HG02852 (cell line): ENCODE results near the gene RASGRP1.
A peak's percentile ranks its signal among the peaks of the same experiment; 100 is the strongest.

Experiments
- ATAC-seq: cut with Tn5 transposase; IDR thresholded peaks from one replicate; pipeline ENCODE4 v1.9.1; 2021; ENCODE audit warnings: mild to moderate bottlenecking, moderate library complexity; ENCODE audit not compliant: unreplicated experiment

The RASGRP1 gene

DNA sequence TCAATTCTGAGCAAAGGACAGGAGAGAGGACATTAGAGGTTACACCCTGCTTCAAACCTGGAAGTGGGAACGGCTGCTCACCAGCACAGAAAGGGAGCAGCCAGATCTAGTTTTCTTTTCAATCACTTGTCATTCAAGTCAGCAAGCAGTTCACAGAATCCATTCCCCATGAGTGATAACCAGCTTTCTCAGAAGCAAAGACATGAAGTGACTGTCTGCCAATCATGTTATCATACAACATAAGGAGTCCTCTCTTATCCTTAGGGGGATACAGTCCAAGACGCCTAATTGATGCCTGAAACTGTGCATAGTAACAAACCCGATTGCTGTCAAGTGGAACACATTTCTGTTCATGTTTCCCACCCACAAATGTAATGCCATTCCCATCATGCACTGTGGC, 56.0 kb downstream of the RASGRP1 start:
- peak; percentile 72 for ATAC-seq

- no peak for ATAC-seq
Observed at GRCh38 chr15:38507570-38507969, 57.0 kb downstream of the RASGRP1 start.

GRCh38 chr15:38506997-38507396, 57.6 kb downstream of the RASGRP1 start:
- no peak for ATAC-seq

GRCh38 chr15:38504680-38505467, 59.7 kb downstream of the RASGRP1 start:
- no peak for ATAC-seq

DNA sequence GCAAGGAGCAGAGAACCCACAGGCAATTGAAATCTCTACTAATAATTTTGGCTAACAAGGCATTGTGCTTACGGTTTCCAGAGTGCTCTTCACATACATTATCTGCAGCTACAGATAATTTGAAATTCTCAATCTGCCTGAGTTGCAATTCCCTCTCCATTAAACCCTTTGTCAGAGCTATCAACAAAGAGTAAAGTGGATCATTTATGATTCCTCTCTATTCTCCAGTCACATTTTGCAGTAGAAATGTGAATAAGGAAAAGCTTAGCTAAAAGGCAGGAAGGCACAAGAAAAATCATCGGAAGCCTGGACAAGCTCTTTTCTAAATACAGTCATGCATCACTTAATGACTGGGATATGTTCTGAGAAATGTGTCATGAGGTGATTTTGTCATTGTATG, 61.1 kb downstream of the RASGRP1 start:
- no peak for ATAC-seq

- no peak for ATAC-seq
Observed at GRCh38 chr15:38499651-38500050, 65.0 kb downstream of the RASGRP1 start.

DNA sequence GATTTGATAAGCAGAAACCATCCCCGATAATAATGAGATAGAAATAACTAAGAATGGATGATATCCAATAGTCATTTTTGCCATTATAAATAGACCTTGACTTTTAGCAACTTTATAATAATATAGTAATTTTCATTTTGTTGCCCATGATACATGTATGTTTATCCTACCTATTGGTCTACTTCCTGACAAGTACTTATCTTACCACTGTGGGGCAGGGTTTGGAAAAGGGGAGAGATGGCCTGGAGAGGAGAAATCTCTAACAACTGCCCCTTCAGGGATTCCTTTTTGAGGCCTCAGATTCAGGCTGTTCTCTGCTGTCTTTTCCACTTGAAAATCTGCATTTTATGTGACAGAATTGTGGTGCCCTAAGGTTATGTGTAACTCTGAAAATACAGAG, 68.5 kb downstream of the RASGRP1 start:
- ATAC-seq, result no peak

DNA sequence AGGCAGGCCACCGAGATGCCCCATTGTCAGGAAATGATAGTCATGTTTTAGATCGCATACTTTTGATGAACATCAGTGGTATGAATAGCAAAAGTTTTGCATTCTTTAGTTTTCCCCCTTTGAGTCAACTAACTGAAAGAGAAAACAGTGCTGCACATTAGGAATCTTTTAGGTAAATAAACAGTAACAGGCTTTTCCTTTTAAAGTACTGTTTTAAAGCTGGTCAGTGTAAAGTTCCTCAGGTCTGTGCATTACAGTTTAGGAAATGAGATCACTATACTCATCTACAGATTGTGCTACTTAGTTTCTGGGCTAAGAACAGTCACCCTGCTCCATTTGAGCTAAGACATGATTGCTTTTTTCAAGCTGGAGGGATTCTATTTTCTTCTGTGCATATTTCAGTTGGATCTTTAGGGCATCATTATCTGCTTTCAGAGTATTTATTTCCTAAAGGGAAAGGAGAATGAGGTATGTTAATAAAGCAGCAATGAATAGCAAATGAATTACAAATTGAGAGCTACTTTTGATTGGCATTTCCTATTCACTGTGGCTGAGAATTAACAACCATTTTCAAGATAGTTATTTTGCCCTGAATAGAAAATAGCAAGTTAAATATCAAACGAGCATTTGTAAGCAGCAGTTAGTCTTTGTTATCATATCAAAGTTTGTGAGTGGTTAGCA, 74.2 kb downstream of the RASGRP1 start:
- no peak for ATAC-seq

- no peak for ATAC-seq
Observed at GRCh38 chr15:38487378-38487777, 77.2 kb downstream of the RASGRP1 start.

DNA sequence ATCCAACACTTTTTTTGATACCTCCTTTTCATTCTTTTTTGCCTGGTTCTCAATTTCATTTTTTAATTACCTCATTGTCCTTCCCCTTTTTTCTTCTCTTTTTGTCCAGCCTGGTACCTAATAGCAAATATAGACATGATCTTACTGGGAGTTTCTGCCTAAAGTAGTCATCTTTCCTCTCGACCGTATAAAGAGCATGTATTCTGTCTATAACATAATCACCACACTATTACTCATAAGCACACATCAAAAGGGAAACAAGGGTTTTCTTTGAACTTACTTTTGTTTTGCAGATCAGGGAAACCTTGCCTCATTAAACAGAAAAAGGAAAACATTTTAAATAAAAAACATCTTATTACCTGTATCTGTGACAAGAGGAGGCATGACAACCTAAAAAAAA, 77.7 kb downstream of the RASGRP1 start:
- no peak for ATAC-seq

GRCh38 chr15:38482572-38482971, 82.0 kb downstream of the RASGRP1 start:
- ATAC-seq, result no peak

GRCh38 chr15:38481761-38482160, 82.9 kb downstream of the RASGRP1 start:
- ATAC-seq, result no peak

DNA sequence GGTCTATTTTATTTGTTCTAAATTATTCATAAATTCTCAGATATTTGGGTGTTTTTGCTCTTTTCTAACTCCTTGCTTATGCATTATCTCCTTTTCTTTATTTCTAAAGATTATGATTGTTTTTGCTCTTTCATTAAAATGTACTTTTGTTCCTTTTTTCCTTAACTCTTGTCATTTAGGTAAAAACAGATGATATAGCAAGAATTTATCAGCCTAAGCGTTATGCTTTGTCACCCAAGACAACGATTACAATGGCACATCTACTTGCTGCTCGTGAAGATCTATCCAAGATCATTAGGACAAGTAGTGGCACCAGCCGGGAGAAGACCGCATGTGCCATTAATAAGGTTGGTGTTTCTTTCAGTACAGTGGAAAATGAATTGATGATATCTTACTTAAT, 83.5 kb downstream of the RASGRP1 start:
- no peak for ATAC-seq

DNA sequence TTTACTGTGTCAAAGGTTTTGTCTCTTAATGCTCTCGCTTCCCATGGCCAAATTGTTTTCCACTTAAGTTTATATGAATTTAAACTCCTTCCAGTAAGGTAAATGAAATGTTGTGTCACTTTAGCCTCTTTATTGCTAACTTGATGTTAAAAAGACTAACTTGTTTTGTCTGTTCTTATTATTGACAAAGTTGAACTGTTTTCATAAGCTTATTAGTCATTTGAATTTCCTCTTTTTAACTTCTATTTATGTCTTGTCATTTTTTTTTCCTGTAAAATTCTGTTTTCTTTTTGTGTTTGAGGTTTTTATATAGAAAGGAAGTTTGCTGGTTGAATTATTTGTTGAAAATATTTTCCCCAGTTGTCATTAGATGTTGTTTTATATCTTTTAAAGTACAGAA, 84.9 kb downstream of the RASGRP1 start:
- no peak for ATAC-seq

GRCh38 chr15:38479266-38479665, 85.3 kb downstream of the RASGRP1 start:
- no peak for ATAC-seq

GRCh38 chr15:38477637-38478036, 87.0 kb downstream of the RASGRP1 start:
- ATAC-seq, result no peak

DNA sequence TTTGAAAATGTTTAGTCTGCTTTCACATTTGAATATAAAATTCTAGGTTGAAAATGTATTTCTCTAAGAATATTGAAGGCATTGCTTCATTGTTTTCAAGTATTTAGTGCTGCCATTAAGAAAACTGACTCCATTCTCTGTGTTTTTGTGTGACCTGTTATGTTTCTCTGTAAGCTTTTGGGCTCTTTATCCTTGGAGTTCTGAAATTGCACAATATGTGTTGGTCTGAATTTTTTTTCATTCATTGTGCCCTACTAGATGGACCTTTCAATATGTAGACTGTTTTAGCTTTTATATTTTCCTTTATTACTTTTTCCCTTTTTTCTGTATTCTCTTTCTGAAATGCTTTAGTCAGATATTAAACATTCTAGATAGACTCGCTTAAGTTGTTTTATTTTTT, 88.5 kb downstream of the RASGRP1 start:
- ATAC-seq, result no peak

GRCh38 chr15:38475361-38475760, 89.3 kb downstream of the RASGRP1 start:
- no peak for ATAC-seq

DNA sequence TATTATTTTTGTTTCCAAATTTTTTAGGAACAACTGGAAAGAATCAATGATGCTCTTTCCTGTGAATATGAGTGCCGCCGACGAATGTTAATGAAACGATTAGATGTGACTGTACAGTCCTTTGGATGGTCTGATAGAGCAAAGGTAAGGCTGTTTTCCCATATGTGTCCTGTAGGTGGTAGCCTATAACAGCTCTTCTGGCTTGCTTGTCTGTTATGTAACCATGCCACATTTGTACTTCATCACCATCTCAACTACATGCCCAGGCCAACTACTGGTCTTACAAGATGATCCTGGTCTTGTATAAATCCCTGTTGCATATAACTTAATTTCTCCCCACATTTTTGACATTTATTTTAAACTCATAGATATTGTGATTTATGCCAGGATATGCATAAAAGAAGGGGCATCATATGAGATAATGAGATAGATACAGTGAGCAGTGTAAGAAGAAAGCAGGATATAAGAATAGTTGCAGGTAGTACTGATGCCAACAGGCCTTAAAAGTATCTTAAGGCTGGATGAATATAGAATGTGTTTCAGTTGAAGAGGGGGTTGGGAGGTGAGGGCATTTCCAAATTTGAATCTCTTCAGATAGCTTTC, 90.4 kb downstream of the RASGRP1 start:
- ATAC-seq, result peak; percentile 98

GRCh38 chr15:38471974-38472373, 92.6 kb downstream of the RASGRP1 start:
- ATAC-seq, result no peak

GRCh38 chr15:38470816-38471215, 93.8 kb downstream of the RASGRP1 start:
- no peak for ATAC-seq

DNA sequence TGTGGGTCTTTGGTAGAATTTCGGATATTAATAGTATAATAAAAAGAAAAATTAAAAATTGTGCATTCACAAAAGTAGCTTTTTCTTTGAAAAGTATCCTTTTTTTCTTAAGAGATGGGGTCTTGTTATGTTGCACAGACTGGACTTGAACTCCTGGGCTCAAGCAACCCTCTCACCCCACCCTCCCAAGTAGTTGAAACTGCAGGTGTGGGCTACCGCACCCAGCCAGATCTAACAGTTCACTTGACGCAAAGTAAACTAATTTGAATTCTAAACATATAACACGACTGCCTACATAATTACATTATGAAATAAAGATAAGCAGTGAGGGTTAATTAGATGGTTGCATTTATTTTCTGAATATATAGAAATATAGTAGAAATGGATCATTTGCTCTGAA, 99.9 kb downstream of the RASGRP1 start:
- ATAC-seq, result no peak
